ENCODE results near the gene COL18A1. TPM values are rescaled to one million over a fixed set of nuclear protein-coding genes. Genes with fewer than 3 reads are reported as not detected.

Gene COL18A1
- total RNA-seq, 1 donor from 2014 or later = 9.2 TPM

GRCh38 chr21:45429221-45430175, 24.5 kb downstream of the COL18A1 start:
- Histone ChIP-seq H3K36me3 (ENCODE audit: control insufficient read depth, insufficient read depth, low read length) (no peaks in the 10 kb centered on the region), H3K27me3 (ENCODE audit: control insufficient read depth, insufficient read depth, low read length) (no peaks in the 10 kb centered on the region), H3K4me3 (ENCODE audit: low read depth, low read length) (no peak overlapping the region)
- TF ChIP-seq CTCF (IDR thresholded peaks at IDR 0.05; ENCODE audit: insufficient read depth, low read length, severe bottlenecking) = no peak
- FAIRE-seq (no peak), DNase-seq (ENCODE audit: low read depth) (no peak)

- FAIRE-seq (no peak), DNase-seq (ENCODE audit: low read depth) (no peak)
- H3K36me3 ChIP-seq (ENCODE audit: control insufficient read depth, insufficient read depth, low read length) = no peaks in the 10 kb centered on the region
- H3K4me3 ChIP-seq (ENCODE audit: low read depth, low read length) = no peak overlapping the region
- no peaks in the 10 kb centered on the region for H3K27me3 ChIP-seq (ENCODE audit: control insufficient read depth, insufficient read depth, low read length)
- no peak for TF ChIP-seq CTCF (IDR thresholded peaks at IDR 0.05; ENCODE audit: insufficient read depth, low read length, severe bottlenecking)
These were observed 25.8 kb downstream of the COL18A1 start for GRCh38 chr21:45430521-45431501.

GRCh38 chr21:45431781-45432572, 27.0 kb downstream of the COL18A1 start:
- no peak for TF ChIP-seq CTCF (IDR thresholded peaks at IDR 0.05; ENCODE audit: insufficient read depth, low read length, severe bottlenecking)
- no peaks in the 10 kb centered on the region for H3K36me3 ChIP-seq (ENCODE audit: control insufficient read depth, insufficient read depth, low read length)
- DNase-seq (ENCODE audit: low read depth) (no peak), FAIRE-seq (no peak)
- H3K4me3 ChIP-seq (ENCODE audit: low read depth, low read length) = no peak overlapping the region
- H3K27me3 ChIP-seq (ENCODE audit: control insufficient read depth, insufficient read depth, low read length) = no peaks in the 10 kb centered on the region

GRCh38 chr21:45432575-45433255, 27.8 kb downstream of the COL18A1 start:
- no peaks in the 10 kb centered on the region for H3K36me3 ChIP-seq (ENCODE audit: control insufficient read depth, insufficient read depth, low read length)
- no peak for TF ChIP-seq CTCF (IDR thresholded peaks at IDR 0.05; ENCODE audit: insufficient read depth, low read length, severe bottlenecking)
- FAIRE-seq (no peak), DNase-seq (ENCODE audit: low read depth) (no peak)
- no peak overlapping the region for H3K4me3 ChIP-seq (ENCODE audit: low read depth, low read length)
- H3K27me3 ChIP-seq (ENCODE audit: control insufficient read depth, insufficient read depth, low read length) = no peaks in the 10 kb centered on the region

- FAIRE-seq = no peak
- no peaks in the 10 kb centered on the region for H3K36me3 ChIP-seq (ENCODE audit: control insufficient read depth, insufficient read depth, low read length)
- no peak overlapping the region for H3K4me3 ChIP-seq (ENCODE audit: low read depth, low read length)
- no peak for DNase-seq (ENCODE audit: low read depth)
- TF ChIP-seq CTCF (IDR thresholded peaks at IDR 0.05; ENCODE audit: insufficient read depth, low read length, severe bottlenecking) = no peak
- H3K27me3 ChIP-seq (ENCODE audit: control insufficient read depth, insufficient read depth, low read length) = no peaks in the 10 kb centered on the region
These were observed 28.3 kb downstream of the COL18A1 start for GRCh38 chr21:45433301-45433700.

Data from bronchial epithelial cell (primary cell).